Prostate gland (tissue), 2 donors: ENCODE measurements around the gene ZMIZ1.

Source experiments
- CTCF ChIP-seq, 4 experiments: fragments of 200-600 bp in 2 of 4; fragments of 450-650 bp in 2 of 4; sonication (generic) in 2 of 4; IDR thresholded peaks; 1 replicate in 3 of 4; 2 replicates in 1 of 4; pipeline ENCODE4 v1.5.1; 2016 to 2019; ENCODE audit warnings: antibody characterized with exemption in 4 of 4, mild to moderate bottlenecking in 2 of 4, moderate library complexity in 2 of 4
- POLR2A ChIP-seq: fragments of 450-650 bp; IDR thresholded peaks from one replicate; pipeline ENCODE4 v1.6.1; 2016; ENCODE audit warnings: antibody characterized with exemption, mild to moderate bottlenecking
- POLR2AphosphoS5 ChIP-seq: sonication (generic); formaldehyde crosslinking; IDR thresholded peaks from one replicate; pipeline ENCODE4 v1.6.1; 2017; ENCODE audit warnings: antibody characterized with exemption

DNA sequence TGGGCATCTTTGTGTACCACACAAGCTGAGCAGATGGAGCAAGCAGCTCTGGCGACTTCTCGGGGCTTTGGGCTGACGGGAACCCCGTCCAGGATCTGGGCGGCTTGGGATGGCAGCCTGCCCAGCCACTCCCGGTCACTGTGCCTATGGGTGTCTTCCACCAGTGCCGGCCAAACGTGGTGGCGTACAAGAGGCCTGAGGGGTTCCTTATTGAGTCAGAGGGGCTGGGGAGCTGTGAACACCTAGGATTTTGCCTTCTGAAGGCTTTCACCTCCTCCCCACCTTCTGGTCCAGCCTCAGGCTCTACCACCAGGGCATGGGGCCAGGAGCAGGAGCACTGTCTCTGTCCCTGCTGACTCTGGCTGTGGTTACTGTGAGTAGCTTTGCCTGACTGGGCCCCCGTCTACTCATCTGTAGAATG lies 206.7 kb downstream of the ZMIZ1 start:
- no peak for TF ChIP-seq POLR2AphosphoS5
- TF ChIP-seq POLR2A: no peak
- TF ChIP-seq CTCF (IDR thresholded peaks at IDR 0.05): no peak
